ENCODE data around the gene A4GALT. TPM values are rescaled to one million over a fixed set of nuclear protein-coding genes. Genes with fewer than 3 reads are reported as not detected.

Gene A4GALT
- polyA plus RNA-seq, 1 experiment = 1.8 TPM

GRCh38 chr22:42704896-42705295 is 15.8 kb downstream of the A4GALT start:
- TF ChIP-seq, protein P1, sequence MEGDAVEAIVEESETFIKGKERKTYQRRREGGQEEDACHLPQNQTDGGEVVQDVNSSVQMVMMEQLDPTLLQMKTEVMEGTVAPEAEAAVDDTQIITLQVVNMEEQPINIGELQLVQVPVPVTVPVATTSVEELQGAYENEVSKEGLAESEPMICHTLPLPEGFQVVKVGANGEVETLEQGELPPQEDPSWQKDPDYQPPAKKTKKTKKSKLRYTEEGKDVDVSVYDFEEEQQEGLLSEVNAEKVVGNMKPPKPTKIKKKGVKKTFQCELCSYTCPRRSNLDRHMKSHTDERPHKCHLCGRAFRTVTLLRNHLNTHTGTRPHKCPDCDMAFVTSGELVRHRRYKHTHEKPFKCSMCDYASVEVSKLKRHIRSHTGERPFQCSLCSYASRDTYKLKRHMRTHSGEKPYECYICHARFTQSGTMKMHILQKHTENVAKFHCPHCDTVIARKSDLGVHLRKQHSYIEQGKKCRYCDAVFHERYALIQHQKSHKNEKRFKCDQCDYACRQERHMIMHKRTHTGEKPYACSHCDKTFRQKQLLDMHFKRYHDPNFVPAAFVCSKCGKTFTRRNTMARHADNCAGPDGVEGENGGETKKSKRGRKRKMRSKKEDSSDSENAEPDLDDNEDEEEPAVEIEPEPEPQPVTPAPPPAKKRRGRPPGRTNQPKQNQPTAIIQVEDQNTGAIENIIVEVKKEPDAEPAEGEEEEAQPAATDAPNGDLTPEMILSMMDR (IDR thresholded peaks at IDR 0.05; ENCODE audit: low read depth, low read length) = no peak
- no peaks in the 10 kb centered on the region for H3K27me3 ChIP-seq (ENCODE audit: control insufficient read depth, insufficient read depth, low read length)
- H3K27ac ChIP-seq (ENCODE audit: low read depth, low read length) = no peak overlapping the region
- DNase-seq (ENCODE audit: low read depth, low spot score) = no peak
- H3K9me3 ChIP-seq (ENCODE audit: control insufficient read depth, insufficient read depth, low read length) = peaks cover 5% of the 10 kb centered on the region
- ChIA-PET POLR2A (interaction anchor here (0.6 kb wide), 1 partner anchor 51 kb away, joined by 3 read pairs; no protein-coding TSS in a partner anchor), CTCF (no interaction called here)
- no peak overlapping the region for H3K4me3 ChIP-seq (ENCODE audit: low read depth, low read length)

- Histone ChIP-seq H3K4me3 (ENCODE audit: low read depth, low read length) (no peak overlapping the region), H3K27me3 (ENCODE audit: control insufficient read depth, insufficient read depth, low read length) (no peaks in the 10 kb centered on the region), H3K27ac (ENCODE audit: low read depth, low read length) (no peak overlapping the region), H3K9me3 (ENCODE audit: control insufficient read depth, insufficient read depth, low read length) (no peaks in the 10 kb centered on the region; the same call in 1 of the 2 replicates)
- TF ChIP-seq, protein P1 (IDR thresholded peaks at IDR 0.05; ENCODE audit: low read depth, low read length) = no peak
- no peak for DNase-seq (ENCODE audit: low read depth, low spot score)
- ChIA-PET CTCF (no interaction called here), POLR2A (interaction anchor here (0.7 kb wide), 1 partner anchor 62 kb away, joined by 4 read pairs; no protein-coding TSS in a partner anchor)
Observed at GRCh38 chr22:42702675-42703074, 18.0 kb downstream of the A4GALT start.

- H3K9me3 ChIP-seq (ENCODE audit: control insufficient read depth, insufficient read depth, low read length) = no peaks in the 10 kb centered on the region; the same call in 1 of the 2 replicates
- POLR2A ChIA-PET = no interaction called here
- CTCF ChIA-PET = no interaction called here
- no peak overlapping the region for H3K4me3 ChIP-seq (ENCODE audit: low read depth, low read length)
- TF ChIP-seq, protein P1 (IDR thresholded peaks at IDR 0.05; ENCODE audit: low read depth, low read length) = no peak
- no peak for DNase-seq (ENCODE audit: low read depth, low spot score)
- H3K27ac ChIP-seq (ENCODE audit: low read depth, low read length) = no peak overlapping the region
- H3K27me3 ChIP-seq (ENCODE audit: control insufficient read depth, insufficient read depth, low read length) = no peaks in the 10 kb centered on the region
Observed at GRCh38 chr22:42701694-42702093, 19.0 kb downstream of the A4GALT start.

DNA sequence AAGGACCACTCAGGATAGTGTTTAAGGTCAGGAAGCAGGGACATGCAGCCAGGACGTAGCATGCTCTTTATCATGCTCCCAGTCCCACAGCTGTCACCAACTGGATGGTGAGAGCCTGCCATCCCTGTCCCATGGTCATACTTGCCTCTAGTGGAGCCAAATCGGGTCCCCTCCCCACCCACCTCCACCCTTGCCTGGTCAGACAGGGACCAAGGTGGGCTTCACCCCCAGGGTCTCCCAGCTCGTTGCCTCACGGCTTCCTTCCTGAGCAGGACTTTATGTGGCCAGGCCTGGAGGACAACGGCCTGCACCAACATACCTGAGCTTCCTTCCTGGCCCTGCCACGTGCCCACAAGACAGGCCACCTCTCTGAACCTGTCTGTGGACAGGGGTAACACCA is 19.8 kb downstream of the A4GALT start:
- ChIA-PET CTCF (no interaction called here), POLR2A (no interaction called here)
- no peaks in the 10 kb centered on the region for H3K27me3 ChIP-seq (ENCODE audit: control insufficient read depth, insufficient read depth, low read length)
- no peak overlapping the region for H3K4me3 ChIP-seq (ENCODE audit: low read depth, low read length)
- TF ChIP-seq, protein P1 (IDR thresholded peaks at IDR 0.05; ENCODE audit: low read depth, low read length) = no peak
- DNase-seq (ENCODE audit: low read depth, low spot score) = no peak
- H3K9me3 ChIP-seq (ENCODE audit: control insufficient read depth, insufficient read depth, low read length) = no peaks in the 10 kb centered on the region; the same call in 1 of the 2 replicates
- H3K27ac ChIP-seq (ENCODE audit: low read depth, low read length) = no peak overlapping the region

DNA sequence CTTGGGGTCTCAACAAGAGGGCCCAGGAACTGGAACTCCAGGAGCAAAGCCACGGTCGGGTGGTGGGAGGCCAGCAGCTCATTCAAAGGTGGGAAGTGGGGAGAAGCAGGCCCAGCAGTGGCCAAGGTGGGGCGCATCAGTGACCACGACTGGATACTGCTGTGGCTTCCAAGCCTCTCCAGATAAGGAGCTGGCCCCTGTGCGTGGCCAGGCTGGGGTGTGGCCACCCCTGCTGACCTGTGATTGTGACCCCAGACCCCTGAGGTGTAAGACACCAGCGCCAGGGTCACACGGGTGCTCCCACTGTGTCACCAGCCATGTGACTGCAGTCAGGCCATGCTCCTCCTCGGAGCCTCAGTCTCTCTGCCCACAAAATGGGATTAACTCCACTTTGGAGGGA is 20.3 kb downstream of the A4GALT start:
- no peaks in the 10 kb centered on the region; the same call in 1 of the 2 replicates for H3K9me3 ChIP-seq (ENCODE audit: control insufficient read depth, insufficient read depth, low read length)
- CTCF ChIA-PET = no interaction called here

More for the DNA sequence above, 20.3 kb downstream of the A4GALT start:
- Histone ChIP-seq H3K27me3 (ENCODE audit: control insufficient read depth, insufficient read depth, low read length) (no peaks in the 10 kb centered on the region), H3K4me3 (ENCODE audit: low read depth, low read length) (no peak overlapping the region), H3K27ac (ENCODE audit: low read depth, low read length) (no peak overlapping the region)
- POLR2A ChIA-PET = no interaction called here
- TF ChIP-seq, protein P1 (IDR thresholded peaks at IDR 0.05; ENCODE audit: low read depth, low read length) = no peak
- DNase-seq (ENCODE audit: low read depth, low spot score) = no peak
